T-helper 2 cell treated with Interferon-gamma antibody and Interleukin-4, amounts not matched to agents 100 ng/mL and 5 ng/mL, for 36 hours (primary cell): Measurements from ENCODE around the gene PTGR3. TPM values are rescaled to one million over a fixed set of nuclear protein-coding genes. Genes with fewer than 3 reads are reported as not detected.

Source experiments
- total RNA-seq: library from RNA; stranded (reverse); gene quantifications from 2 replicates; pipeline ENCODE4 v1.2.3, GENCODE V29; 2022

The PTGR3 gene
- total RNA-seq, 1 donor from 2014 or later, result 25.4 TPM

Other genes with a start within 250 kb of the PTGR3 start
- gene TSHZ1, start 1.7 kb upstream of the PTGR3 start, total RNA-seq, result 13.1 and 14.7 TPM in 2 replicates
- gene SMIM21, start 218.6 kb upstream of the PTGR3 start, total RNA-seq, result not detected in 2 replicates